Testis (tissue), 2 donors: ENCODE measurements around the gene ABCF3.

Experiments used
- POLR2A ChIP-seq: fragments of 450-650 bp; IDR thresholded peaks from one replicate; pipeline ENCODE4 v1.6.1; 2017; ENCODE audit warnings: antibody characterized with exemption, mild to moderate bottlenecking, moderate library complexity
- TF ChIP-seq, protein P1 (sequence below), 3 experiments: fragments of 450-650 bp in 2 of 3; fragments of 200-600 bp in 1 of 3; sonication (generic) in 1 of 3; IDR thresholded peaks; one replicate each; pipeline ENCODE4 v1.5.1; 2016 to 2019; ENCODE audit warnings: antibody characterized with exemption in 3 of 3, mild to moderate bottlenecking in 2 of 3, moderate library complexity in 1 of 3

DNA sequence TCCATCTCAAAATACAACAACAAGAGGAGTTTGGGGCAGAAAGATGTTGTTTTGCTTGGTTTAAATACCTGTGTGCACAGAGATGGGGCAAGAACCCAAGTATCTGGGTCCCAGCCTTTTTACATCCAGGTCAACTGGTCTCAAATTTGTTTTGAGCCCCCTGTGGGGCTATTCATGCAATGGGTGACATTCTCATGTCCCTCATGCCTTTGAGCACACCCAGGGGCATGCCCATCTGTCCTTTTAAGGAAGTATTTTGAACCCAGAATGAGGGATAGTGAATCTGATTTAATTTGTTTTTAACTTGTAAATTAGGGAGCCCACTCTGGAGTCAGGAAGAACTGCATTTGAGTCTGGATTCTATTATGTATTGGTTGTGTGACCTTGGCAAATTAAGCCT is 14.8 kb downstream of the ABCF3 start:
- TF ChIP-seq, protein P1, sequence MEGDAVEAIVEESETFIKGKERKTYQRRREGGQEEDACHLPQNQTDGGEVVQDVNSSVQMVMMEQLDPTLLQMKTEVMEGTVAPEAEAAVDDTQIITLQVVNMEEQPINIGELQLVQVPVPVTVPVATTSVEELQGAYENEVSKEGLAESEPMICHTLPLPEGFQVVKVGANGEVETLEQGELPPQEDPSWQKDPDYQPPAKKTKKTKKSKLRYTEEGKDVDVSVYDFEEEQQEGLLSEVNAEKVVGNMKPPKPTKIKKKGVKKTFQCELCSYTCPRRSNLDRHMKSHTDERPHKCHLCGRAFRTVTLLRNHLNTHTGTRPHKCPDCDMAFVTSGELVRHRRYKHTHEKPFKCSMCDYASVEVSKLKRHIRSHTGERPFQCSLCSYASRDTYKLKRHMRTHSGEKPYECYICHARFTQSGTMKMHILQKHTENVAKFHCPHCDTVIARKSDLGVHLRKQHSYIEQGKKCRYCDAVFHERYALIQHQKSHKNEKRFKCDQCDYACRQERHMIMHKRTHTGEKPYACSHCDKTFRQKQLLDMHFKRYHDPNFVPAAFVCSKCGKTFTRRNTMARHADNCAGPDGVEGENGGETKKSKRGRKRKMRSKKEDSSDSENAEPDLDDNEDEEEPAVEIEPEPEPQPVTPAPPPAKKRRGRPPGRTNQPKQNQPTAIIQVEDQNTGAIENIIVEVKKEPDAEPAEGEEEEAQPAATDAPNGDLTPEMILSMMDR (IDR thresholded peaks at IDR 0.05), result no peak
- TF ChIP-seq POLR2A, result no peak
